Upper lobe of right lung (tissue), 1 donor: ENCODE measurements around the gene NMRK2. TPM values are rescaled to one million over a fixed set of nuclear protein-coding genes. Genes with fewer than 3 reads are reported as not detected.
A peak's percentile ranks its signal among the peaks of the same experiment; 100 is the strongest.
"Not testable (repeated sequence)": the region's sequence is repeated elsewhere in the genome, so short reads cannot be mapped to it uniquely, and the experiment has no call there.

Source experiments
- ATAC-seq: fragments of 200-7000 bp; cut with Tn5 transposase; one replicate; pipeline ENCODE4 v1.9.1; 2020; ENCODE audit warnings: mild to moderate bottlenecking, moderate library complexity
- DNase-seq: peaks from one replicate; pipeline ENCODE4 v3.0.0-alpha.2; 2020
- H3K27ac ChIP-seq: fragments of 200-600 bp; one replicate; pipeline ENCODE4 v1.8.0; 2022
- H3K27me3 ChIP-seq: fragments of 200-600 bp; one replicate; pipeline ENCODE4 v1.8.0; 2022; ENCODE audit warnings: mild to moderate bottlenecking
- H3K36me3 ChIP-seq: fragments of 200-600 bp; one replicate; pipeline ENCODE4 v1.8.0; 2022
- H3K4me1 ChIP-seq: fragments of 200-600 bp; one replicate; pipeline ENCODE4 v1.8.0; 2022
- H3K4me3 ChIP-seq: fragments of 200-600 bp; one replicate; pipeline ENCODE4 v1.8.0; 2022; ENCODE audit warnings: mild to moderate bottlenecking
- H3K9me3 ChIP-seq: fragments of 200-600 bp; one replicate; pipeline ENCODE4 v1.8.0; 2022
- intact Hi-C: fragments of 100-400 bp; cut with DNase I; formaldehyde crosslinking; loops from one replicate; pipeline ENCODE4 v1.11.0; 2022
- long read RNA-seq: library from polyadenylated mRNA; unstranded; transcript quantifications from one replicate; pipeline ENCODE4 v2.0.0, GENCODE V29; 2021
- total RNA-seq: library from RNA; stranded (reverse); fragmentation: NEBNext Ultra II Directional; extraction: Animal tissue kit (Norgen Biotek cat#: 25700); gene quantifications from one replicate; pipeline ENCODE4 v1.2.1, GENCODE V29; 2021
- TF ChIP-seq, protein P1 (sequence below): fragments of 200-600 bp; IDR thresholded peaks from one replicate; pipeline ENCODE4 v1.8.0; 2022; ENCODE audit warnings: antibody characterized with exemption
- donor health status: DM: no; HTN: yes; CAD: no; lungs with severe emphysema.

Gene NMRK2
- 1.6 TPM for total RNA-seq
- long read RNA-seq = 0 reads

GRCh38 chr19:3932931-3933810 is at the start of gene NMRK2:
Gene NMRK2, plus strand, starts transcription at chr19:3933069. Its CDS starts 603 bp downstream, at chr19:3933672.
- intact Hi-C loops = no loop called here
- Histone ChIP-seq H3K36me3 (no peaks in the 10 kb centered on the region), H3K27ac (no peak within 1 kb of the TSS), H3K4me1 (no peaks in the 10 kb centered on the region), H3K27me3 (peaks cover 31% of the 10 kb centered on the region), H3K9me3 (no peaks in the 10 kb centered on the region), H3K4me3 (no peak within 1 kb of the TSS)
- TF ChIP-seq, protein P1, sequence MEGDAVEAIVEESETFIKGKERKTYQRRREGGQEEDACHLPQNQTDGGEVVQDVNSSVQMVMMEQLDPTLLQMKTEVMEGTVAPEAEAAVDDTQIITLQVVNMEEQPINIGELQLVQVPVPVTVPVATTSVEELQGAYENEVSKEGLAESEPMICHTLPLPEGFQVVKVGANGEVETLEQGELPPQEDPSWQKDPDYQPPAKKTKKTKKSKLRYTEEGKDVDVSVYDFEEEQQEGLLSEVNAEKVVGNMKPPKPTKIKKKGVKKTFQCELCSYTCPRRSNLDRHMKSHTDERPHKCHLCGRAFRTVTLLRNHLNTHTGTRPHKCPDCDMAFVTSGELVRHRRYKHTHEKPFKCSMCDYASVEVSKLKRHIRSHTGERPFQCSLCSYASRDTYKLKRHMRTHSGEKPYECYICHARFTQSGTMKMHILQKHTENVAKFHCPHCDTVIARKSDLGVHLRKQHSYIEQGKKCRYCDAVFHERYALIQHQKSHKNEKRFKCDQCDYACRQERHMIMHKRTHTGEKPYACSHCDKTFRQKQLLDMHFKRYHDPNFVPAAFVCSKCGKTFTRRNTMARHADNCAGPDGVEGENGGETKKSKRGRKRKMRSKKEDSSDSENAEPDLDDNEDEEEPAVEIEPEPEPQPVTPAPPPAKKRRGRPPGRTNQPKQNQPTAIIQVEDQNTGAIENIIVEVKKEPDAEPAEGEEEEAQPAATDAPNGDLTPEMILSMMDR = no peak
- ATAC-seq (peak; percentile 27), DNase-seq (no peak)

- Histone ChIP-seq H3K27me3 (no peaks in the 10 kb centered on the region), H3K27ac (no peak overlapping the region), H3K4me3 (no peak overlapping the region), H3K36me3 (no peaks in the 10 kb centered on the region), H3K4me1 (no peaks in the 10 kb centered on the region), H3K9me3 (no peaks in the 10 kb centered on the region)
- intact Hi-C loops = no loop called here
- DNase-seq (no peak), ATAC-seq (no peak)
- TF ChIP-seq, protein P1 = no peak
These were observed 42.3 kb upstream of the NMRK2 start for GRCh38 chr19:3890591-3890990.

GRCh38 chr19:3893509-3894179 is 39.2 kb upstream of the NMRK2 start:
- Histone ChIP-seq H3K36me3 (no peaks in the 10 kb centered on the region), H3K27me3 (no peaks in the 10 kb centered on the region), H3K27ac (no peak overlapping the region), H3K4me1 (no peaks in the 10 kb centered on the region), H3K9me3 (peaks cover 3% of the 10 kb centered on the region), H3K4me3 (no peak overlapping the region)
- no peak for ATAC-seq
- TF ChIP-seq, protein P1 = no peak
- intact Hi-C loops = no loop called here
- DNase-seq = no peak

DNA sequence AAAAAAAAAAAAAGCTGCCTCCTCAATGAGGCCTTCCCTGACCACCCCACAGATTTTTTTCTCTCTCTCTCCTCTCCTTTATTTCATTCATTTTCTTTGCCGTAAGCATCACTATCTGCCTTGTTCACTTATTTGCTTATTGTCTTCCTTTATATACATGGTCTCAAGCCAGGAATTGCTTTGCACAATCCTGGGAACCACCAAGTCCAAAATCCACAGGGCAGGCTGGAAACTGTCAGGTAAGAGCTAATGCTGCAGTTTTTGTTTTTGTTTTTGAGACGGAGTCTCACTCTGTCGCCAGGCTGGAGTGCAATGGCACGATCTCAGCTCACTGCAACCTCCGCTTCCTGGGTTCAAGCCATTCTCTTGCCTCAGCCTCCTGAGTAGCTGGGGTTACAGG is 37.9 kb upstream of the NMRK2 start:
- H3K9me3 ChIP-seq, H3K4me1 ChIP-seq, H3K36me3 ChIP-seq, DNase-seq, H3K27ac ChIP-seq, H3K27me3 ChIP-seq, H3K4me3 ChIP-seq, intact Hi-C loops, ATAC-seq: not testable (repeated sequence)

DNA sequence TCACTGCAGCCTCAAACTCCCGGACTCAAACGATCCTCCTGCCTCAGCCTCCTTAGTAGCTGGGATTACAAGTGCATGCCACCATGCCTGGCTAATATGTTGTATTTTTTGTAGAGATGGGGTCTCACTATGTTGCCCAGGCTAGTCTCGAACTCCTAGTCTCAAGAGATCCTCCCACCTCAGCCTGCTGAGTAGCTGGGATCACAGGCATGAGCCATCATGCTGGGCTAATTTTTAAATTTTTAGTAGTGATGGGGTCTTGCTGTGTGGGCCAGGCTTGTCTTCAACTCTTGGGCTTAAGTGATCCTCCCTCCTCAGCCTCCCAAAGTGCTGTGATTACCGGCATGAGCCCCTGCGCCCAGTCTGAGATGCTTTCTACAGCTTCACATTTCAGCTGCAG is 37.1 kb upstream of the NMRK2 start:
- ATAC-seq = no peak
- intact Hi-C loops = no loop called here

More for the DNA sequence above, 37.1 kb upstream of the NMRK2 start:
- Histone ChIP-seq H3K4me1 (no peaks in the 10 kb centered on the region), H3K27me3 (no peaks in the 10 kb centered on the region), H3K36me3 (no peaks in the 10 kb centered on the region), H3K4me3 (no peak overlapping the region), H3K27ac (no peak overlapping the region), H3K9me3 (peaks cover 3% of the 10 kb centered on the region)
- TF ChIP-seq, protein P1 = no peak
- no peak for DNase-seq
